Measurements from ENCODE around the gene NFKB1.

Gene NFKB1

GRCh38 chr4:102530986-102531385, 29.8 kb downstream of the NFKB1 start:
- DNase-seq (ENCODE audit: low spot score) = no peak

- DNase-seq (ENCODE audit: low spot score) = no peak
These were observed 30.3 kb downstream of the NFKB1 start for GRCh38 chr4:102531462-102531861.

GRCh38 chr4:102533348-102533747, 32.2 kb downstream of the NFKB1 start:
- DNase-seq (ENCODE audit: low spot score) = no peak

GRCh38 chr4:102533904-102534303, 32.7 kb downstream of the NFKB1 start:
- DNase-seq (ENCODE audit: low spot score) = no peak

GRCh38 chr4:102534845-102535244, 33.7 kb downstream of the NFKB1 start:
- no peak for DNase-seq (ENCODE audit: low spot score)

- no peak for DNase-seq (ENCODE audit: low spot score)
These were observed 34.4 kb downstream of the NFKB1 start for GRCh38 chr4:102535398-102536082.

- no peak for DNase-seq (ENCODE audit: low spot score)
These were observed 35.6 kb downstream of the NFKB1 start for GRCh38 chr4:102536768-102537167.

- DNase-seq (ENCODE audit: low spot score) = no peak
These were observed 36.1 kb downstream of the NFKB1 start for GRCh38 chr4:102537269-102537668.

GRCh38 chr4:102541697-102542096, 40.5 kb downstream of the NFKB1 start:
- no peak for DNase-seq (ENCODE audit: low spot score)

- DNase-seq (ENCODE audit: low spot score) = no peak
These were observed 42.1 kb downstream of the NFKB1 start for GRCh38 chr4:102543030-102543928.

- DNase-seq (ENCODE audit: low spot score) = no peak
These were observed 45.5 kb downstream of the NFKB1 start for GRCh38 chr4:102546635-102547034.

GRCh38 chr4:102547973-102548372, 46.8 kb downstream of the NFKB1 start:
- no peak for DNase-seq (ENCODE audit: low spot score)

GRCh38 chr4:102551958-102552565, 50.9 kb downstream of the NFKB1 start:
- DNase-seq (ENCODE audit: low spot score) = no peak

GRCh38 chr4:102552781-102553180, 51.6 kb downstream of the NFKB1 start:
- DNase-seq (ENCODE audit: low spot score) = no peak

GRCh38 chr4:102553982-102554381, 52.8 kb downstream of the NFKB1 start:
- DNase-seq (ENCODE audit: low spot score) = no peak

- DNase-seq (ENCODE audit: low spot score) = no peak
These were observed 53.3 kb downstream of the NFKB1 start for GRCh38 chr4:102554482-102554881.

- DNase-seq (ENCODE audit: low spot score) = no peak
These were observed 53.8 kb downstream of the NFKB1 start for GRCh38 chr4:102554992-102555391.

GRCh38 chr4:102557636-102558035, 56.5 kb downstream of the NFKB1 start:
- no peak for DNase-seq (ENCODE audit: low spot score)

GRCh38 chr4:102560115-102560514, 59.0 kb downstream of the NFKB1 start:
- DNase-seq (ENCODE audit: low spot score) = no peak

- no peak for DNase-seq (ENCODE audit: low spot score)
These were observed 59.6 kb downstream of the NFKB1 start for GRCh38 chr4:102560571-102561341.

GRCh38 chr4:102563000-102563399, 61.8 kb downstream of the NFKB1 start:
- no peak for DNase-seq (ENCODE audit: low spot score)

- no peak for DNase-seq (ENCODE audit: low spot score)
These were observed 63.4 kb downstream of the NFKB1 start for GRCh38 chr4:102564399-102565059.

Data from LoVo (cell line).